AG09319 (cell line): ENCODE measurements around the gene EID2.

Source experiments
- DNase-seq: peaks from one replicate; pipeline ENCODE4 v3.0.0-alpha.2; 2010; ENCODE audit warnings: low read depth; ENCODE audit errors: extremely low read depth
- TF ChIP-seq, protein P1 (sequence below): IDR thresholded peaks from 2 replicates; pipeline ENCODE4 v1.5.1; 2011; ENCODE audit warnings: low read depth, mild to moderate bottlenecking, inconsistent platforms, low read length, moderate library complexity

Gene EID2

DNA sequence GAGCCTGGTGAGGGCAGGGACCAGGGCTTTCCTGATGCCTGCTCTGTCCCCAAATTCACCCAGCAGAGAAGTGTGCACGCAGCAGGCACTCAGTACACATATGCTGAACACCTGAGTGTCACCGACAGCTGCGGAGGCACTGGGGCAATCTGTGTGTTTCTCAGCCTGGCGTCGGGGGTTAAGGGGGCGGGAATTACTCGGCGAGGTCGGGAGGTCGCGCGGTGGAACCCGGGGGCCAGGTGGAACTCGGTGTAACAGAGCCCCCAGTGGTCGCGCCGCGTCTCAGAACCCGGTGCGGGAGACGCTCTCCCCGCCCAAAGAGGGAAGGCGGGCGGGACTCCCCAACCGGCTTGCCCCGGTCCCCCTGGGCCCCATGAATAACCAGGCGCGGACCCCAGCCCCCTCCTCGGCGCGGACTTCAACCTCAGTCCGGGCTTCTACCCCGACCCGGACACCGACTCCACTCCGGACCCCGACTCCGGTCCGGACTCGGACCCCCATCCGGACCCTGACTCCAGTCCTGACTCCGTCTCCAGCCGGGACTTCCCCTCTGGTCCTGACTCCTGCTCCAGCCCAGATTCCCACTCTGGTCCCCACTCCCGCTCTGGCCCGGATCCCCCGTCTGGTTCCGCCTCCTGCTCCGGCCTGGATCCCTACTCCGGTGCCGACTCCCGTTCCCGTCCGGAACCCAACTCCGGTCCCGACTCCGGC lies 25.0 kb downstream of the EID2 start, which contains the start of gene SELENOV:
Gene SELENOV, plus strand, starts transcription at position 300 of the 711 bp plus-strand sequence. Its CDS starts 74 bp downstream, at position 374.
- no peak for DNase-seq

DNA sequence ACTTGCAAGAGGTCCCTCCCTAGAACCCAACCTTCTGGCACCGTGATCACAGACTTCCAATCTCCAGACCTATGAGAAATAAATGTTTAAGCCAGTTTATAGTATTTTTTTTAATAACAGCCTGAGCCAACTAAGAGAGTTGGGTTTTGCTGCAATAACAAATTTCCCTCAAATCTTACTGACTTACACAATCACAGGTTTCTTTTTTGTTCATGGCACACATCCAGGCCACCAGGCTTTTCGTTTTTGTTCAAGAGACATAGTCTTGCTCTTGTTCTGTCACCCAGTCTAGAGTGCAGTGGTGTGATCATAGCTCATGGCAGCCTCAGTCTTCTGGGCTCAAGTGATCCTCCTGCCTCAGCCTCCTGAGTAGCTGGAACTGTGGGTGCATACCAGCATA lies 27.0 kb downstream of the EID2 start:
- TF ChIP-seq, protein P1, sequence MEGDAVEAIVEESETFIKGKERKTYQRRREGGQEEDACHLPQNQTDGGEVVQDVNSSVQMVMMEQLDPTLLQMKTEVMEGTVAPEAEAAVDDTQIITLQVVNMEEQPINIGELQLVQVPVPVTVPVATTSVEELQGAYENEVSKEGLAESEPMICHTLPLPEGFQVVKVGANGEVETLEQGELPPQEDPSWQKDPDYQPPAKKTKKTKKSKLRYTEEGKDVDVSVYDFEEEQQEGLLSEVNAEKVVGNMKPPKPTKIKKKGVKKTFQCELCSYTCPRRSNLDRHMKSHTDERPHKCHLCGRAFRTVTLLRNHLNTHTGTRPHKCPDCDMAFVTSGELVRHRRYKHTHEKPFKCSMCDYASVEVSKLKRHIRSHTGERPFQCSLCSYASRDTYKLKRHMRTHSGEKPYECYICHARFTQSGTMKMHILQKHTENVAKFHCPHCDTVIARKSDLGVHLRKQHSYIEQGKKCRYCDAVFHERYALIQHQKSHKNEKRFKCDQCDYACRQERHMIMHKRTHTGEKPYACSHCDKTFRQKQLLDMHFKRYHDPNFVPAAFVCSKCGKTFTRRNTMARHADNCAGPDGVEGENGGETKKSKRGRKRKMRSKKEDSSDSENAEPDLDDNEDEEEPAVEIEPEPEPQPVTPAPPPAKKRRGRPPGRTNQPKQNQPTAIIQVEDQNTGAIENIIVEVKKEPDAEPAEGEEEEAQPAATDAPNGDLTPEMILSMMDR = no peak
- DNase-seq = no peak

More for the DNA sequence above, 25.0 kb downstream of the EID2 start, which contains the start of gene SELENOV:
- TF ChIP-seq, protein P1 = no peak; the same call in 1 of the 2 replicates

DNA sequence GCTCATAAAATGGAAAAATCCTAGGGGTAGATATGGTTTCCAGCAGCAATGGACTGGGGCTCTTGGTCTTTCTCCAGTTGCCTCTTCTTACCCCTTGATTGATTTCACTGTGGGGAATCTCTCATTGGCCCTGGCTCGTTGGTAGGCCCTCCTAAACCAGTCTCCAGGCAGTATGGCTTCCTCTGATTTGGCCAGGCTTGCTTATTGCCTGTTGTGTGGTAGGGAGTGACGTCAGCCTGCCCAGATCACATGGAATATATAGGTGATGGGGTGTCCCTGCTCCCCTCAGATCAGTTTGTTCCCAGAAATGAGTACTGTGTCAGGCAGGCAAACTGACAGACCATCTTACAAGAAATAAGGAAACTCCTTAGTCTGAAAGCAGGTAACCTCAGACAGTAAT lies 30.7 kb downstream of the EID2 start:
- no peak for DNase-seq
- TF ChIP-seq, protein P1 = no peak

DNA sequence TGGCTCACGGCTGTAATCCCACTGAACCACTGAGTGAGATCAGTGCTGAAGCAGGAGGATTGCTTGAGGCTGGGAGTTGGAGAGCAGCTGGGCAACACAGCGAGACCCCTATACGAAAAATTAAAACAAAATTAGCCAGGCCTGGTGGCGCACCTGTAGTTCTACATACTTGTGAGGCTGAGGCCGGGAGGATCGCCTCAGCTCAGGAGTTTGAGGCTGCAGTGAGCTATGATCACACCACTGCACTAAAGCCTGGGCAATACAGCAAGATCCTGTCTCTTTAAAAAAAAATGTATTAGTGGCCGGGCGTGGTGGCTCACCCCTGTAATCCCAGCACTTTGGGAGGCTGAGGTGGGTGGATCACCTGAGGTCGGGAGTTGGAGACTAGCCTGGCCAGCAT lies 31.3 kb downstream of the EID2 start:
- TF ChIP-seq, protein P1 = no peak
- no peak for DNase-seq

DNA sequence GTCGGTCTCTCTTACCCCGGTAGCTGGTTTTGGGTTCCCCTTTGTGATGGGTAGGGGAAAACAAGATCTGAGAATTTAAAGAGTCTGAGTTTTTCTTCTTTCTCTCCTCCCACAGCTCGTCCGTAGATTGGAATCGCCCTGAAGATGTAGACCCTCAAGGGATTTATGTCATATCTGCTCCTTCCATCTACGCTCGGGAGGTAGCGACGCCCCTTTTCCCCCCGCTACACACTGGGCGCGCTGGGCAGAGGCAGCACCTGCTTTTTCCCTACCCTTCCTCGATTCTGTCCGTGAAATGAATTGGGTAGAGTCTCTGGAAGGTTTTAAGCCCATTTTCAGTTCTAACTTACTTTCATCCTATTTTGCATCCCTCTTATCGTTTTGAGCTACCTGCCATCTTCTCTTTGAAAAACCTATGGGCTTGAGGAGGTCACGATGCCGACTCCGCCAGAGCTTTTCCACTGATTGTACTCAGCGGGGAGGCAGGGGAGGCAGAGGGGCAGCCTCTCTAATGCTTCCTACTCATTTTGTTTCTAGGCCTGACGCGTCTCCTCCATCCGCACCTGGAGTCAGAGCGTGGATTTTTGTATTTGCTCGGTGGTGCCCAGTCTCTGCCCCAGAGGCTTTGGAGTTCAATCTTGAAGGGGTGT lies 32.1 kb downstream of the EID2 start:
- DNase-seq = no peak
- TF ChIP-seq, protein P1 = no peak

DNA sequence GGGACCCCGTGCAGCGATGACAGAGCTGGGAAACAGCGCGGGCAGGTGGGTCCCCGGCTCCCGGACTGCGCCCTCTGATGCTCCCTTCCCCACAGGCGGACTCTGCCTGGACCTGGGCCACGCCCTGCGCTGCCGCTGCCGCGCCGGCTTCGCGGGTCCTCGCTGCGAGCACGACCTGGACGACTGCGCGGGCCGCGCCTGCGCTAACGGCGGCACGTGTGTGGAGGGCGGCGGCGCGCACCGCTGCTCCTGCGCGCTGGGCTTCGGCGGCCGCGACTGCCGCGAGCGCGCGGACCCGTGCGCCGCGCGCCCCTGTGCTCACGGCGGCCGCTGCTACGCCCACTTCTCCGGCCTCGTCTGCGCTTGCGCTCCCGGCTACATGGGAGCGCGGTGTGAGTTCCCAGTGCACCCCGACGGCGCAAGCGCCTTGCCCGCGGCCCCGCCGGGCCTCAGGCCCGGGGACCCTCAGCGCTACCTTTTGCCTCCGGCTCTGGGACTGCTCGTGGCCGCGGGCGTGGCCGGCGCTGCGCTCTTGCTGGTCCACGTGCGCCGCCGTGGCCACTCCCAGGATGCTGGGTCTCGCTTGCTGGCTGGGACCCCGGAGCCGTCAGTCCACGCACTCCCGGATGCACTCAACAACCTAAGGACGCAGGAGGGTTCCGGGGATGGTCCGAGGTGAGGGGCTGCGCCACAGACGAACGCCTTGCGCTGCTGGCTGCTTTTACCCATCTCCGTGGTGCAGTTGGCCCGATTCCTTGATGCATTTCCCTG lies 32.8 kb downstream of the EID2 start:
- no peak for DNase-seq
- TF ChIP-seq, protein P1 = no peak

DNA sequence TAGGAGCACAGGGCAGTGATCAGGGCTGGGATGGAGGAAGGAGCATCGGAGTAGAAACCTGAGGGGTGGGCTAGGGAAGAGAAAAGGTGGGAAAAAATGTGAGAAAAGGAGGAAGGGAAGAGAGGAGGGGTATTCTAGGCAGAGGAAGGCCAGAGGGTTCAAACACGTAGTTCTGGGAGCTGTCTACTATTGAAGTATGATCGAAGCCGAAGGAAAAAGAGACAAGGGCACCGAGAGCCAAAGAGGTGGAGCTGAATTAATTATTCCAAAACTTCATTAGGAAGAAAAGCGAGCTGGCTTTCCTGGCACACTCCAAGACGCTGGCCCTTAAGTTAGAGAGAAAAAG lies 33.4 kb downstream of the EID2 start:
- no peak for DNase-seq
- TF ChIP-seq, protein P1 = no peak
